ACC112 (cell line): ENCODE results near the gene LY6G5C.
A peak's percentile ranks its signal among the peaks of the same experiment; 100 is the strongest.
"Not testable (repeated sequence)": the region's sequence is repeated elsewhere in the genome, so short reads cannot be mapped to it uniquely, and the experiment has no call there.

ENCODE experiments used
- H2AFZ ChIP-seq: fragments of 200-600 bp; sonication (generic); one replicate; pipeline ENCODE4 v1.6.0; 2017; ENCODE audit warnings: antibody characterized with exemption, low read length; ENCODE audit not compliant: unreplicated experiment
- H3K27ac ChIP-seq: fragments of 200-600 bp; sonication (generic); 2 replicates; pipeline ENCODE4 v1.5.1; 2014; ENCODE audit warnings: low read depth, mild to moderate bottlenecking, antibody characterized with exemption, low read length, moderate library complexity
- H3K27me3 ChIP-seq: fragments of 200-600 bp; sonication (generic); 2 replicates; pipeline ENCODE4 v1.6.1; 2014; ENCODE audit warnings: mild to moderate bottlenecking, antibody characterized with exemption, low read length, moderate library complexity, mixed read lengths; ENCODE audit not compliant: insufficient read depth
- H3K36me3 ChIP-seq: fragments of 200-600 bp; sonication (generic); 2 replicates; pipeline ENCODE4 v1.6.1; 2016; ENCODE audit warnings: mild to moderate bottlenecking, antibody characterized with exemption, low read length, moderate library complexity, mixed read lengths; ENCODE audit not compliant: insufficient read depth
- H3K4me1 ChIP-seq: fragments of 200-600 bp; sonication (generic); one replicate; pipeline ENCODE4 v1.6.1; 2016; ENCODE audit warnings: low read length, mixed read lengths; ENCODE audit not compliant: insufficient read depth, unreplicated experiment, control insufficient read depth
- H3K4me3 ChIP-seq: fragments of 200-600 bp; sonication (generic); 2 replicates; pipeline ENCODE4 v1.5.1; 2014; ENCODE audit warnings: mild to moderate bottlenecking, low read depth, low read length
- H3K79me2 ChIP-seq: fragments of 200-600 bp; sonication (generic); one replicate; pipeline ENCODE4 v1.6.0; 2016; ENCODE audit warnings: low read length; ENCODE audit not compliant: control insufficient read depth, unreplicated experiment, insufficient read depth

The LY6G5C gene

GRCh38 chr6:31713465-31713864, 32.6 kb upstream of the LY6G5C start:
- H2AFZ ChIP-seq, result no peak overlapping the region
- no peaks in the 10 kb centered on the region for H3K79me2 ChIP-seq
- no peak overlapping the region for H3K4me3 ChIP-seq
- no peaks in the 10 kb centered on the region for H3K36me3 ChIP-seq
- no peak overlapping the region for H3K27ac ChIP-seq
- H3K4me1 ChIP-seq, result no peaks in the 10 kb centered on the region
- no peaks in the 10 kb centered on the region for H3K27me3 ChIP-seq

- Histone ChIP-seq H3K27ac (no peak overlapping the region), H3K4me1 (no peaks in the 10 kb centered on the region), H3K4me3 (no peak overlapping the region), H3K79me2 (no peaks in the 10 kb centered on the region), H3K36me3 (no peaks in the 10 kb centered on the region), H2AFZ (no peak overlapping the region), H3K27me3 (no peaks in the 10 kb centered on the region)
These were observed 31.4 kb upstream of the LY6G5C start for GRCh38 chr6:31712296-31712695.

- H3K27ac ChIP-seq, result no peak overlapping the region
- no peaks in the 10 kb centered on the region for H3K79me2 ChIP-seq
- no peaks in the 10 kb centered on the region for H3K36me3 ChIP-seq
- no peak overlapping the region for H3K4me3 ChIP-seq
- no peaks in the 10 kb centered on the region for H3K27me3 ChIP-seq
- no peaks in the 10 kb centered on the region for H3K4me1 ChIP-seq
- peak overlapping the region; percentile 36 for H2AFZ ChIP-seq
These were observed 30.4 kb upstream of the LY6G5C start for GRCh38 chr6:31711233-31711632.

- Histone ChIP-seq H3K27me3 (no peaks in the 10 kb centered on the region), H3K4me3 (no peak overlapping the region), H3K36me3 (no peaks in the 10 kb centered on the region), H3K4me1 (no peaks in the 10 kb centered on the region), H3K79me2 (no peaks in the 10 kb centered on the region), H3K27ac (no peak overlapping the region), H2AFZ (no peak overlapping the region)
These were observed 29.8 kb upstream of the LY6G5C start for GRCh38 chr6:31710523-31711219.

GRCh38 chr6:31709157-31709556, 28.3 kb upstream of the LY6G5C start:
- not testable (repeated sequence) for H3K27ac ChIP-seq, H3K4me3 ChIP-seq, H3K36me3 ChIP-seq, H3K27me3 ChIP-seq, H3K79me2 ChIP-seq, H2AFZ ChIP-seq, H3K4me1 ChIP-seq

GRCh38 chr6:31708224-31708623, 27.4 kb upstream of the LY6G5C start:
- Histone ChIP-seq H3K4me1 (no peaks in the 10 kb centered on the region), H2AFZ (no peak overlapping the region), H3K27ac (no peak overlapping the region), H3K4me3 (no peak overlapping the region), H3K79me2 (no peaks in the 10 kb centered on the region), H3K36me3 (no peaks in the 10 kb centered on the region), H3K27me3 (no peaks in the 10 kb centered on the region)

- no peaks in the 10 kb centered on the region for H3K27me3 ChIP-seq
- H3K79me2 ChIP-seq, result peaks cover 3% of the 10 kb centered on the region
- H3K27ac ChIP-seq, result no peak overlapping the region
- H2AFZ ChIP-seq, result no peak overlapping the region
- no peaks in the 10 kb centered on the region for H3K4me1 ChIP-seq
- H3K36me3 ChIP-seq, result no peaks in the 10 kb centered on the region
- no peak overlapping the region for H3K4me3 ChIP-seq
These were observed 26.8 kb upstream of the LY6G5C start for GRCh38 chr6:31707701-31708100.

GRCh38 chr6:31706599-31706998, 25.7 kb upstream of the LY6G5C start, which contains the start of gene LY6G6F:
LY6G6F (plus strand) TSS chr6:31706866; CDS start chr6:31706907, 41 bp downstream.
- Histone ChIP-seq H3K4me1 (peaks cover 2% of the 10 kb centered on the region), H3K27me3 (no peaks in the 10 kb centered on the region), H3K79me2 (peaks cover 14% of the 10 kb centered on the region), H3K4me3 (no peak within 1 kb of the TSS), H3K36me3 (no peaks in the 10 kb centered on the region), H3K27ac (no peak within 1 kb of the TSS), H2AFZ (no peak within 1 kb of the TSS)

- no peaks in the 10 kb centered on the region for H3K36me3 ChIP-seq
- H3K27me3 ChIP-seq, result no peaks in the 10 kb centered on the region
- no peak overlapping the region for H3K27ac ChIP-seq
- H2AFZ ChIP-seq, result no peak overlapping the region
- peaks cover 9% of the 10 kb centered on the region for H3K4me1 ChIP-seq
- peaks cover 21% of the 10 kb centered on the region for H3K79me2 ChIP-seq
- no peak overlapping the region for H3K4me3 ChIP-seq
These were observed 25.1 kb upstream of the LY6G5C start for GRCh38 chr6:31705931-31706330.

GRCh38 chr6:31702819-31703716, 22.2 kb upstream of the LY6G5C start, which contains the start of gene ABHD16A:
ABHD16A (minus strand) TSS chr6:31703324; CDS start chr6:31703281, 43 bp downstream.
- peaks cover 23% of the 10 kb centered on the region for H3K79me2 ChIP-seq
- peak within 1 kb of the TSS; percentile 87 for H3K27ac ChIP-seq
- peaks cover 10% of the 10 kb centered on the region for H3K4me1 ChIP-seq
- peak within 1 kb of the TSS; percentile 93 for H2AFZ ChIP-seq
- 0 out of 2 replicates have a peak, but pooled peaks cover 2% of the 10 kb centered on the region for H3K36me3 ChIP-seq
- H3K4me3 ChIP-seq, result peak within 1 kb of the TSS; percentile 88
- no peaks in the 10 kb centered on the region for H3K27me3 ChIP-seq
